Measurements from ENCODE around the gene MRPS21. TPM values are rescaled to one million over a fixed set of nuclear protein-coding genes. Genes with fewer than 3 reads are reported as not detected.
A peak's percentile ranks its signal among the peaks of the same experiment; 100 is the strongest.

MRPS21 gene
- 76.0 and 81.5 TPM in 2 replicates for total RNA-seq
- long read RNA-seq, transcript MRPS21-202 (3 exons, 1,226 nt): minor isoform, 17 of 64 reads
- long read RNA-seq, transcript MRPS21-201 (2 exons, 1,462 nt): major isoform, 43 of 64 reads
- long read RNA-seq, partial matches to known transcripts: 2 of 64 reads
- long read RNA-seq, other reads (novel, unspliced or antisense): 2 of 64 reads

GRCh38 chr1:150293433-150294253, at the start of gene MRPS21:
Gene MRPS21 (plus strand): TSS chr1:150293861. CDS start chr1:150294367, 506 bp downstream.
- DNase-seq (ENCODE audit: extremely low spot score, unreplicated experiment): peak; percentile 94
- peak within 1 kb of the TSS; percentile 98 for H3K27ac Mint-ChIP-seq (ENCODE audit: unreplicated experiment)
- H3K27me3 Mint-ChIP-seq (ENCODE audit: unreplicated experiment): peaks cover 2% of the 10 kb centered on the region
- H3K9me3 Mint-ChIP-seq (ENCODE audit: unreplicated experiment): no peaks in the 10 kb centered on the region
- H3K36me3 Mint-ChIP-seq (ENCODE audit: unreplicated experiment): peaks cover 15% of the 10 kb centered on the region
- H3K4me1 Mint-ChIP-seq (ENCODE audit: unreplicated experiment): peaks cover 26% of the 10 kb centered on the region
- TF ChIP-seq CTCF (IDR thresholded peaks at IDR 0.05): no peak
- peak within 1 kb of the TSS; percentile 90 for H3K4me3 Mint-ChIP-seq (ENCODE audit: unreplicated experiment)

- Mint-ChIP-seq H3K4me1 (ENCODE audit: unreplicated experiment) (no peaks in the 10 kb centered on the region), H3K4me3 (ENCODE audit: unreplicated experiment) (no peak overlapping the region), H3K27ac (ENCODE audit: unreplicated experiment) (no peak overlapping the region), H3K9me3 (ENCODE audit: unreplicated experiment) (no peaks in the 10 kb centered on the region), H3K36me3 (ENCODE audit: unreplicated experiment) (no peaks in the 10 kb centered on the region), H3K27me3 (ENCODE audit: unreplicated experiment) (no peaks in the 10 kb centered on the region)
- TF ChIP-seq CTCF (IDR thresholded peaks at IDR 0.05): no peak
- DNase-seq (ENCODE audit: extremely low spot score, unreplicated experiment): no peak
Measured at GRCh38 chr1:150249936-150250335, 43.7 kb upstream of the MRPS21 start.

GRCh38 chr1:150256198-150256553, 37.5 kb upstream of the MRPS21 start:
- Mint-ChIP-seq H3K4me3 (ENCODE audit: unreplicated experiment) (peak overlapping the region; percentile 51), H3K27me3 (ENCODE audit: unreplicated experiment) (peaks cover 16% of the 10 kb centered on the region), H3K27ac (ENCODE audit: unreplicated experiment) (peak overlapping the region; percentile 92), H3K9me3 (ENCODE audit: unreplicated experiment) (no peaks in the 10 kb centered on the region), H3K36me3 (ENCODE audit: unreplicated experiment) (no peaks in the 10 kb centered on the region), H3K4me1 (ENCODE audit: unreplicated experiment) (peaks cover 38% of the 10 kb centered on the region)
- TF ChIP-seq CTCF (IDR thresholded peaks at IDR 0.05): no peak
- DNase-seq (ENCODE audit: extremely low spot score, unreplicated experiment): no peak

GRCh38 chr1:150256554-150257341, 36.9 kb upstream of the MRPS21 start:
- DNase-seq (ENCODE audit: extremely low spot score, unreplicated experiment): no peak
- Mint-ChIP-seq H3K4me1 (ENCODE audit: unreplicated experiment) (peaks cover 38% of the 10 kb centered on the region), H3K27ac (ENCODE audit: unreplicated experiment) (peak overlapping the region; percentile 92), H3K27me3 (ENCODE audit: unreplicated experiment) (peaks cover 16% of the 10 kb centered on the region), H3K4me3 (ENCODE audit: unreplicated experiment) (peak overlapping the region; percentile 51), H3K9me3 (ENCODE audit: unreplicated experiment) (no peaks in the 10 kb centered on the region), H3K36me3 (ENCODE audit: unreplicated experiment) (no peaks in the 10 kb centered on the region)
- TF ChIP-seq CTCF (IDR thresholded peaks at IDR 0.05): no peak

Measured in osteocyte (in vitro differentiated cells).